ENCODE data around the gene RCBTB1.

- TF ChIP-seq POLR2A (IDR thresholded peaks at IDR 0.05), result no peak
- TF ChIP-seq, protein P1, sequence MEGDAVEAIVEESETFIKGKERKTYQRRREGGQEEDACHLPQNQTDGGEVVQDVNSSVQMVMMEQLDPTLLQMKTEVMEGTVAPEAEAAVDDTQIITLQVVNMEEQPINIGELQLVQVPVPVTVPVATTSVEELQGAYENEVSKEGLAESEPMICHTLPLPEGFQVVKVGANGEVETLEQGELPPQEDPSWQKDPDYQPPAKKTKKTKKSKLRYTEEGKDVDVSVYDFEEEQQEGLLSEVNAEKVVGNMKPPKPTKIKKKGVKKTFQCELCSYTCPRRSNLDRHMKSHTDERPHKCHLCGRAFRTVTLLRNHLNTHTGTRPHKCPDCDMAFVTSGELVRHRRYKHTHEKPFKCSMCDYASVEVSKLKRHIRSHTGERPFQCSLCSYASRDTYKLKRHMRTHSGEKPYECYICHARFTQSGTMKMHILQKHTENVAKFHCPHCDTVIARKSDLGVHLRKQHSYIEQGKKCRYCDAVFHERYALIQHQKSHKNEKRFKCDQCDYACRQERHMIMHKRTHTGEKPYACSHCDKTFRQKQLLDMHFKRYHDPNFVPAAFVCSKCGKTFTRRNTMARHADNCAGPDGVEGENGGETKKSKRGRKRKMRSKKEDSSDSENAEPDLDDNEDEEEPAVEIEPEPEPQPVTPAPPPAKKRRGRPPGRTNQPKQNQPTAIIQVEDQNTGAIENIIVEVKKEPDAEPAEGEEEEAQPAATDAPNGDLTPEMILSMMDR (IDR thresholded peaks at IDR 0.05), result no peak
Measured at GRCh38 chr13:49580980-49581680, 4.2 kb downstream of the RCBTB1 start.

All from prostate gland (tissue), 2 donors.